Stimulated activated naive B cell treated with anti-CD40 and anti-IgM and Interleukin-4, amounts not matched to agents 10 μg/mL and 1 μg/mL and 100 μg/mL, for 72 hours (primary cell): ENCODE results near the gene ZFP3.
"Not testable (repeated sequence)": the region's sequence is repeated elsewhere in the genome, so short reads cannot be mapped to it uniquely, and the experiment has no call there.

ENCODE experiments used
- ATAC-seq, 2 donors: fragments of 150-1000 bp; cut with Tn5 transposase; replicated peaks; 2 replicates each; pipeline ENCODE4 v1.10.0; 2021; ENCODE audit warnings: moderate library complexity in 1 of 2
- DNase-seq: peaks from one replicate; pipeline ENCODE4 v3.0.0; 2021
- H3K27ac Mint-ChIP-seq: one replicate; pipeline ENCODE4 v1.8.0; 2022; ENCODE audit warnings: mild to moderate bottlenecking, mixed read lengths
- H3K27me3 Mint-ChIP-seq, 2 donors: one replicate each; pipeline ENCODE4 v1.8.0; 2022; ENCODE audit warnings: mixed read lengths in 2 of 2
- H3K36me3 Mint-ChIP-seq, 2 donors: one replicate each; pipeline ENCODE4 v1.8.0; 2022; ENCODE audit warnings: mixed read lengths in 2 of 2, mild to moderate bottlenecking in 1 of 2
- H3K4me1 Mint-ChIP-seq, 2 donors: one replicate each; pipeline ENCODE4 v1.8.0; 2022; ENCODE audit warnings: mixed read lengths in 2 of 2, mild to moderate bottlenecking in 1 of 2
- H3K4me3 Mint-ChIP-seq, 2 donors: one replicate each; pipeline ENCODE4 v1.8.0; 2022; ENCODE audit warnings: mild to moderate bottlenecking in 2 of 2, mixed read lengths in 2 of 2, moderate library complexity in 1 of 2
- H3K9me3 Mint-ChIP-seq, 2 donors: one replicate each; pipeline ENCODE4 v1.8.0; 2022; ENCODE audit warnings: mixed read lengths in 2 of 2, mild to moderate bottlenecking in 1 of 2

Gene ZFP3

DNA sequence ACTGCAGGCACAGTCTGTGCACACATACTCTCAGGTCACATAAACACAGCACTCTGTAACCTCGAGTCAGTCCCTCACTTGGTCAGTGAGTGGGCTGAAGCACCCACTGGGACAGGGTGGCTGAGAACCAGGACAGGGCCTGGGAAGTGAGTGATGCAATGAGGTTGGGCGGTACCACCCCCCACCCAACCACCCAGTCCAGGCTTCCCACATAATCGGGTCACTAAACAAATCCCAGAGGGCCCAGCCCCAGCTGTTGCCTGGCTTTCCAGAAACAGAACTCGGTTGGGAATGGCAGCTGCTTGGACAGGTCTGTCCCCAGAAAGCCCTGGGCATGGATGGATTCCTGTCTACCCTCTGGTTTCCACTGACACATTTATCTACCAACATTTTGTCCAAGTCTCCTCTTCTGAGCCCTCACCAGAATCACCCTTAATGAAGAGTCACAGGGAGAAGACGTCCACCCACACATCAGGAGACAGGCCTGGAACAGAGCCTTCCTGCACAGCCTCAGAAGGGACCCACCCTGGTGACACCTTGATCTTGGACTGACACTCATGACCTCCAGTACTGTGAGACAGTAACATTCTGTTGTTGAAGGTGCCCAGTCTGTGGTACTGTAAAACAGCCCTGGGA is 46.0 kb downstream of the ZFP3 start:
- H3K27ac Mint-ChIP-seq, DNase-seq, H3K9me3 Mint-ChIP-seq, ATAC-seq, H3K36me3 Mint-ChIP-seq, H3K4me1 Mint-ChIP-seq: not testable (repeated sequence)
- Mint-ChIP-seq H3K27me3 (peaks cover 30 to 43% of the 10 kb centered on the region in 2 donors), H3K4me3 (peak overlapping the region in 1 of 2 donors; percentile 55)

DNA sequence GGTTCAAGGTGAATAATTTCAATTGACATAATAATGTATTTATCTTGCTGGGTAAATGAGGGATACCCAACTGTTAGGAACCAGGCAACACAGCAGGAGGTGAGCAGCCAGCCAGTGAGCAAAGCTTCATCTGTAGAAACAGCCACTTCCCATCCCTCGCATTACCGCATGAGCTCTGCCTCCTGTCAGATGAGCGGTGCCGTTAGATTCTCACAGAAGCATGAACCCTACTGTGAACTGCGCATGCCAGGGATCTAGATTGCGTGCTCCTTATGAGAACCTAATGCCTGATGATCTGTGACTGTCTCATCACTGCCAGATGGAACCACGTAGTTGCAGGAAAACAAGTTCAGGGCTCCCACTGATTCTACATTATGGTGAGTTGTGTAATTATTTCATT is 46.6 kb downstream of the ZFP3 start:
- H3K27ac Mint-ChIP-seq, H3K4me3 Mint-ChIP-seq, H3K9me3 Mint-ChIP-seq, DNase-seq, H3K4me1 Mint-ChIP-seq, ATAC-seq, H3K36me3 Mint-ChIP-seq: not testable (repeated sequence)
- peaks cover 30 to 43% of the 10 kb centered on the region in 2 donors for H3K27me3 Mint-ChIP-seq

DNA sequence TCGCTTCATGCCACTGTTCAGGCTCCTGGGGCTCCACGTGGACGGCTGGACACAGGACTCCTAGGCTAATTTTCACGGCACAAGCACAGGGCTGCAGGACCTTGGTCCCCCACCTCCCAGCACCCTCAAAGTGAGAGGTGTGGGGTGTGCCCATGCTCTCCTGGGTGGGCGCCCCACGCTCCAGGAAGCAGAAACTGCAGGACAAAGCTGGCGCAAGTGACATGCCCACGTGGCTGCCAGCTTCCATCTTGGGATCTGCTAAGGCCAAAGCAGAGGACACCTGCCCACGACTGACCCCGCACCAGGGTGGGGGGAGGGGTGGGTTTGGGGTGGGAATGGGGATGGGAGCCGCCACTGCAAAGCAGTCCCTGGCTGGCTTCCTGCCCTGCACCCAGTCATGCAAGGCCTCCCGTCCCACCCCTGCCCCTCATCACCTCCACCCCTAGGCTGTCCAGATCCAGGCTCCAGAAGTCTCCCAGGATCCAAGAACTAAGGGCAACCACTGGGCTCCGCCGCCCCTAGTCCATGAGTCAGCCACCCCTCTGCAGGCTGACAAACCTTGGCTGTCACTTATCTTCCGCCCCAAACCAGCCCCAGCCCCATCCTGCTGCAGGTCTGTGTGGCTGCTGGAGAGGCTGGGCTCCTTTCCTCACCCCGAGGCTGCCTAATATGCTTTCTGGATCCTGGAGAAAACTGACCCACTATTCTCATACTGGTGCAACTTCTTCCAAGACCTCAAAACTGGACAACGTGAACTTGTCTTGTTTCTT is 48.6 kb downstream of the ZFP3 start:
- DNase-seq (no peak), ATAC-seq (no peak)
- Mint-ChIP-seq H3K9me3 (no peaks in the 10 kb centered on the region), H3K36me3 (peaks cover under 1 to 3% of the 10 kb centered on the region in 2 donors), H3K27ac (no peak overlapping the region), H3K4me1 (peaks cover 6% of the 10 kb centered on the region in 2 donors), H3K4me3 (no peak overlapping the region), H3K27me3 (peaks cover 23 to 24% of the 10 kb centered on the region in 2 donors)

- H3K4me3 Mint-ChIP-seq, result no peak overlapping the region
- no peak for DNase-seq
- no peaks in the 10 kb centered on the region for H3K9me3 Mint-ChIP-seq
- H3K27me3 Mint-ChIP-seq, result peaks cover 24 to 27% of the 10 kb centered on the region in 2 donors
- H3K4me1 Mint-ChIP-seq, result peaks cover under 1 to 2% of the 10 kb centered on the region in 2 donors
- ATAC-seq, result no peak
- H3K36me3 Mint-ChIP-seq, result no peaks in the 10 kb centered on the region
- no peak overlapping the region for H3K27ac Mint-ChIP-seq
Measured at GRCh38 chr17:5127910-5128309, 49.6 kb downstream of the ZFP3 start.

DNA sequence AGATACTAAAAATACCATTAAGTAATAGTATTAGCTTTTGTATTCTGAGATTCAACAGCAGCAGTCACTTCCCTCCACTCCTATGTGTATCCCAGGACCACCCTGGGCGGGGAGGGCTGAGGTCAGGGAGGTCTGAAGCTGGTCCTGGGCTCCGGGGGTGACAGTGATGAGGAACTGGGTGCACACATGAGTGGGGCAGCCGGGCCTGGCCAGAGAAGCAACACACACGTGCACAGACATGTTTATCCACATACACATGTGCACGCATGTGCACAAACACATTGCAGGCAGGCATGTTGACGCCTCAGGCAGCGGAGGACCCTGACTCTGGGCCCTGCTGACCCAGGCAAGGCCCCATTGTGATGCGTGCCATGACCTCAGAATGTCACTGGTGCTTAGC is 50.1 kb downstream of the ZFP3 start:
- ATAC-seq, H3K4me1 Mint-ChIP-seq, H3K9me3 Mint-ChIP-seq, H3K27ac Mint-ChIP-seq, H3K4me3 Mint-ChIP-seq, H3K36me3 Mint-ChIP-seq: not testable (repeated sequence)
- peaks cover 24 to 27% of the 10 kb centered on the region in 2 donors for H3K27me3 Mint-ChIP-seq
- peak; percentile 0 for DNase-seq

- Mint-ChIP-seq H3K9me3 (no peaks in the 10 kb centered on the region), H3K4me3 (no peak overlapping the region)
- no peak for ATAC-seq
Measured at GRCh38 chr17:5128905-5129535, 50.8 kb downstream of the ZFP3 start.

DNA sequence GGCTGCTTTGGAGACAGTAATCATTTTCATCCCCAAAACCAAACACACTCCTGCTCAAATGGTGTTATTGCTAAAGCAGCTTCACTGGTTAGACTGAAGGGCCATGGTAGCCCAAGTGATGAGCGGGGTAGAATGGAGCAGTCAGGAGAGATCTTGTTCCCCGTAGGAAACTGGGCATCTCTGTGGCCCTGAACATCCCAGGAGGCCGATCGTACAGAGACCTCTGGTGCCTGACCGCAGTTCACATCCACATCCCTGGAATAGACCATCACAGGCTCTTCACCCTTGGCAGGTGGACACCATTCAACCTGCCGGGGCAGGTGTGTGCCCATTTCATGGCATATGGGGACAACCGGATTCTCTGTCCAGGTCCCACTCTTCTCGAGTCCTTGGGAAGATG is 51.5 kb downstream of the ZFP3 start:
- not testable (repeated sequence) for H3K4me1 Mint-ChIP-seq, ATAC-seq, H3K4me3 Mint-ChIP-seq, H3K27ac Mint-ChIP-seq, DNase-seq, H3K9me3 Mint-ChIP-seq, H3K36me3 Mint-ChIP-seq
- peaks cover 13 to 15% of the 10 kb centered on the region in 2 donors for H3K27me3 Mint-ChIP-seq

More at GRCh38 chr17:5128905-5129535, 50.8 kb downstream of the ZFP3 start:
- H3K27ac Mint-ChIP-seq, result no peak overlapping the region
- H3K27me3 Mint-ChIP-seq, result peaks cover 19 to 22% of the 10 kb centered on the region in 2 donors
- H3K36me3 Mint-ChIP-seq, result no peaks in the 10 kb centered on the region
- H3K4me1 Mint-ChIP-seq, result peaks cover 0 to 2% of the 10 kb centered on the region in 2 donors
- no peak for DNase-seq

DNA sequence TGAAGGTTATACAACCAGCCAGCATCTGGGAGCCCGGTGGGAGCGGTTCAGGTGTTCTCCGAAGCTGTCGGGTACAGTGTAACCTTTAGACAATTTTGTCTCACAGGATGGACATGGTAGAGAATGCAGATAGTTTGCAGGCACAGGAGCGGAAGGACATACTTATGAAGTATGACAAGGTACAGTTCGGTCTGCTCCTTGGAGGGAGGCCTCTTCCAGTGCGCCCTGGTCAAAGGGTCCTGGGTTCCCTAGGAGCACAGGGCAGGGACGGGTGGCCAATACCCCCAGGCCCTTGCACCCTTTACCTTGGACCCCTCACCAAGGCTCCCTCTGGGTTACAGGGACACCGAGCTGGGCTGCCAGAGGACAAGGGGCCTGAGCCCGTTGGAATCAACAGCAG is 52.0 kb downstream of the ZFP3 start:
- H3K9me3 Mint-ChIP-seq, H3K27ac Mint-ChIP-seq, H3K36me3 Mint-ChIP-seq, H3K4me1 Mint-ChIP-seq, ATAC-seq, H3K4me3 Mint-ChIP-seq, DNase-seq: not testable (repeated sequence)
- peaks cover 13 to 15% of the 10 kb centered on the region in 2 donors for H3K27me3 Mint-ChIP-seq

GRCh38 chr17:5130687-5131086 is 52.4 kb downstream of the ZFP3 start:
- not testable (repeated sequence) for H3K9me3 Mint-ChIP-seq, H3K4me1 Mint-ChIP-seq, H3K27ac Mint-ChIP-seq, DNase-seq, H3K36me3 Mint-ChIP-seq, H3K4me3 Mint-ChIP-seq, ATAC-seq
- H3K27me3 Mint-ChIP-seq, result peaks cover 13 to 15% of the 10 kb centered on the region in 2 donors

DNA sequence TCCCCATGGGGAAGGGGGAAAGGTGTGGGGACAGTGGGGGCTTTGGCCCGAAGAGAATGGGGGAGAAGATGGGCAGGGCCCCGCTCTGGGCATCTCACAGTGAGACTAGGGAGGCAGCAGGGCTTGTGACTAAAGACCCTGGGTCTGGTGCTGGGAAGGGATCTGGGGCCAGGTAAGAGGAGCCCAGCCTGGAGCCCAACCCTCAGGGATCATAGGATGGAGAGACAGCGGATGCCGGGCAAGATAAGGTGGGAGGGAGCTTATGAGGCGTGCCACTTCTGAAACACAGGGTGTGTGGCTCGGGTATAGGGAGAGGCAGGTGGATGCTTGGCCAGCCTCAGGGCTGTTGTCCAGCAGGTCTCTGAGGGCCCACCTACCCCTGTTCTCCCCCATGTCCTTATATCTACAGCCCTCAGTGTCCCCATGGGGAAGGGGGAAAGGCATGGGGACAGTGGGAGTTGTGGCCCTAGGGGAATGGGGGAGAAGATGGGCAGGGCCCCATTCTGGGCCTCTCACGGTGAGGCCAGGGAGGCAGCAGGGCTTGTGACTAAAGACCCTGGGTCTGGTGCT is 53.0 kb downstream of the ZFP3 start:
- ATAC-seq (no peak), DNase-seq (no peak)
- no peak overlapping the region for H3K27ac Mint-ChIP-seq
- no peaks in the 10 kb centered on the region for H3K9me3 Mint-ChIP-seq
- H3K4me3 Mint-ChIP-seq, result no peak overlapping the region
- H3K36me3 Mint-ChIP-seq, result no peaks in the 10 kb centered on the region
- H3K27me3 Mint-ChIP-seq, result peaks cover 13 to 15% of the 10 kb centered on the region in 2 donors
- H3K4me1 Mint-ChIP-seq, result no peaks in the 10 kb centered on the region

- H3K36me3 Mint-ChIP-seq, H3K4me1 Mint-ChIP-seq, H3K4me3 Mint-ChIP-seq, DNase-seq, H3K27ac Mint-ChIP-seq, H3K9me3 Mint-ChIP-seq, ATAC-seq: not testable (repeated sequence)
- H3K27me3 Mint-ChIP-seq, result peaks cover 9 to 15% of the 10 kb centered on the region in 2 donors
Measured at GRCh38 chr17:5131799-5132502, 53.7 kb downstream of the ZFP3 start.

DNA sequence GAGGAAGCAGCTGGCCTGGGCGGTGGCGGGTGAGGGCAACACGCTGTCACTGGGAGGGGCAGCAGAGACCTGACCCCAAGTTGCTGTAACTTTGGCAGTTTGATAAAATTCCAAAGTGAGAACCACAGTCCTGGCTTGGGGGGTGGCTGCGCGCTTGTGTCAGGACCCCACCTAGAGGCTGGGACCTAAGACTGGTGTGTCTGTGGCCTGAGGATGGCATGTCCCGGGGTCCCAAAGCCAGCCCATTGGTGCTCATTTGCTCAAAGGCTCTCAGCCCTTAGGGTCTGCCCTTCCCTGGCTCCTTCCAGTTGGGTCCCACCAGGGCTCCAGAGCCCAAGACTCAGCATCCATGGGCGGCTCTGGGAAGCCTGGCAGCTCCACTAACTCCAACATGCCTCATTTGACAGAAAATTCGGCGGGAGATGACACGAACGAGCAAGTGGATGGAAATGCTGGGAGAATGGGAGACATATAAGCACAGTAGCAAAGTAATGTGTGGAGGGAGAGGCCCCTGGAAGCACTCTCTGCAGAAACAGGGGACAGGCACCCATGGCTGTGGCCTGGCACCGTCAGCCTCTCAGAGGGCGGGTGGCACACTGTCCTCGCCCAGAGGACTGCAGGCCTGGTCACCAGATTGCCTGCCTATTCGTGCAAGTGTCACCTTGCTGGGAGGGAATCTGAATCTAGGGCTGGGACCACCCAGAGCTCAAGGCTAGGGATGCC is 54.4 kb downstream of the ZFP3 start:
- ATAC-seq, H3K4me1 Mint-ChIP-seq, H3K4me3 Mint-ChIP-seq, H3K9me3 Mint-ChIP-seq, H3K27me3 Mint-ChIP-seq, H3K36me3 Mint-ChIP-seq, DNase-seq: not testable (repeated sequence)
- peak overlapping the region; percentile 56 for H3K27ac Mint-ChIP-seq

- Mint-ChIP-seq H3K4me1 (no peaks in the 10 kb centered on the region), H3K27me3 (peaks cover 3 to 10% of the 10 kb centered on the region in 2 donors), H3K36me3 (no peaks in the 10 kb centered on the region), H3K4me3 (no peak overlapping the region), H3K9me3 (no peaks in the 10 kb centered on the region), H3K27ac (no peak overlapping the region)
- ATAC-seq, result no peak
- DNase-seq, result no peak
Measured at GRCh38 chr17:5133311-5133710, 55.0 kb downstream of the ZFP3 start.
